Activated naive CD8-positive, alpha-beta T cell treated with anti-CD3 and anti-CD28 coated beads, Interleukin-2, amount 10 ng/mL, durations not matched to agents 7 days and 5 days (primary cell): ENCODE measurements around the gene FASTKD3. TPM values are rescaled to one million over a fixed set of nuclear protein-coding genes. Genes with fewer than 3 reads are reported as not detected.
A peak's percentile ranks its signal among the peaks of the same experiment; 100 is the strongest.
"Not testable (repeated sequence)": the region's sequence is repeated elsewhere in the genome, so short reads cannot be mapped to it uniquely, and the experiment has no call there.

Experiments
- ATAC-seq: fragments of 150-1000 bp; cut with Tn5 transposase; one replicate; pipeline ENCODE4 v1.10.0; 2021; ENCODE audit warnings: low read depth, moderate library complexity
- POLR2A ChIA-PET: fragments of 350-600 bp; sonication (Branson Sonifier 250); formaldehyde crosslinking; loops from one replicate; lab custom pipeline; 2021; ENCODE audit warnings: antibody characterized with exemption; lab: Charles Lee
- DNase-seq: peaks from one replicate; pipeline ENCODE4 v3.0.0; 2021
- H3K27ac Mint-ChIP-seq: one replicate; pipeline ENCODE4 v1.8.0; 2022; ENCODE audit warnings: mild to moderate bottlenecking, mixed read lengths
- H3K27me3 Mint-ChIP-seq: one replicate; pipeline ENCODE4 v1.8.0; 2022; ENCODE audit warnings: mild to moderate bottlenecking, moderate library complexity, mixed read lengths
- H3K36me3 Mint-ChIP-seq: one replicate; pipeline ENCODE4 v1.8.0; 2021; ENCODE audit warnings: mild to moderate bottlenecking, mixed read lengths
- H3K4me1 Mint-ChIP-seq: one replicate; pipeline ENCODE4 v1.8.0; 2021; ENCODE audit warnings: mixed read lengths
- H3K4me3 Mint-ChIP-seq: one replicate; pipeline ENCODE4 v1.8.0; 2022; ENCODE audit warnings: mild to moderate bottlenecking, moderate library complexity, mixed read lengths
- H3K9me3 Mint-ChIP-seq: one replicate; pipeline ENCODE4 v1.8.0; 2021; ENCODE audit warnings: mixed read lengths
- total RNA-seq, 2 experiments: library from RNA; stranded (reverse); gene quantifications; one replicate each; pipeline ENCODE4 v1.2.3, GENCODE V29; 2021

The FASTKD3 gene, protein sequence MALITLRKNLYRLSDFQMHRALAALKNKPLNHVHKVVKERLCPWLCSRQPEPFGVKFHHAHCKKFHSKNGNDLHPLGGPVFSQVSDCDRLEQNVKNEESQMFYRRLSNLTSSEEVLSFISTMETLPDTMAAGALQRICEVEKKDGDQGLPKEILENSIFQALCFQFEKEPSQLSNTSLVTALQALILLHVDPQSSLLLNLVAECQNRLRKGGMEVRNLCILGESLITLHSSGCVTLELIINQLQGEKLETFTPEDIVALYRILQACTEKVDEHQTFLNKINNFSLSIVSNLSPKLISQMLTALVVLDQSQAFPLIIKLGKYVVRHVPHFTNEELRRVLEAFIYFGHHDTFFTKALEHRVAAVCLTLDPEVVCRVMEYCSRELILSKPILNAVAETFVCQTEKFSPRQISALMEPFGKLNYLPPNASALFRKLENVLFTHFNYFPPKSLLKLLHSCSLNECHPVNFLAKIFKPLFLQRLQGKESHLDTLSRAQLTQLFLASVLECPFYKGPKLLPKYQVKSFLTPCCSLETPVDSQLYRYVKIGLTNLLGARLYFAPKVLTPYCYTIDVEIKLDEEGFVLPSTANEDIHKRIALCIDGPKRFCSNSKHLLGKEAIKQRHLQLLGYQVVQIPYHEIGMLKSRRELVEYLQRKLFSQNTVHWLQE
- 10 to 100 TPM; 11.9 to 14.8 TPM for total RNA-seq

DNA sequence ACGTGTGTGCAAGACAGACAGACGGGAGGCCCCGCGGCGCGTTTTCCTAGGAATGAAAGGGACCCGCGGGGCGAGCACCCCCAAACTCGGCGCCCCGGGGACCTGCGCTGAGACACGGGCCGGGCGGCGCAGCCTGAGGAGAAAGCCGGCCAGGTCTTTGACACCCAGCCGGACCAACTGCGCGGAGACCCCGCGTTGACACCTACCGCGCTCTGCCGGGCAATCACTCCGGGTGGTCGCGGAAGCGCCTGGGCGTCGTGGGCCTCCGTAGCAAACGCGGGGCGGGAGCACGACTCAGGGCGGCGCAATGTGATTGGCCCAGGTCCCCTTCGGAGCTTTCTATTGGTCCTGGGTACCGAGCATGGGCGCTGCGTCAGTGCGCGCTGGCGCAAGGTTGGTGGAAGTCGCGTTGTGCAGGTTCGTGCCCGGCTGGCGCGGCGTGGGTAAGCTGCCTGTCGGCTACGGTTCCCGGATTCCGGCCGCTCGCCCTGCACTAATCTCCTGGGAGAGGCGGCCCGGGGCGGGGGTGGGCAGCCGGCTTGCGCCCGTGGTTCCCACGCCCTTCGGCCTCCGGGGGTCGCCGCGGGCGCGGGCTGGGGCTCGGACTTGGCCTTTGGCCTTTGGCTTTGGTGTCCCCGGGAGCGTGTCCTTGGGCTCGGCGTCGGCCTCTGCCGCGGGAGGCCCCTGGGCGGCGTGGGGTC lies at the start of gene FASTKD3, which contains the start of gene MTRR:
Gene FASTKD3, minus strand, starts transcription at position 259 of the 701 bp plus-strand sequence. CDS start 948 bp downstream, outside the sequence.
Gene MTRR, plus strand, starts transcription at position 376 of the 701 bp plus-strand sequence. CDS start 1,647 bp downstream, outside the sequence.
- peak within 1 kb of the TSS; percentile 92 for H3K4me3 Mint-ChIP-seq
- peaks cover 57% of the 10 kb centered on the region for H3K4me1 Mint-ChIP-seq
- POLR2A ChIA-PET, result interaction anchor here (1.0 to 1.8 kb wide), 7 partner anchors 9 to 19 kb away, joined by 3 to 11 read pairs (median 3); no protein-coding TSS in a partner anchor
- H3K36me3 Mint-ChIP-seq, result peaks cover 24% of the 10 kb centered on the region
- H3K9me3 Mint-ChIP-seq, result no peaks in the 10 kb centered on the region
- H3K27ac Mint-ChIP-seq, result peak within 1 kb of the TSS; percentile 82
- DNase-seq, result peak; percentile 89
- no peaks in the 10 kb centered on the region for H3K27me3 Mint-ChIP-seq
- peak; percentile 100 for ATAC-seq

DNA sequence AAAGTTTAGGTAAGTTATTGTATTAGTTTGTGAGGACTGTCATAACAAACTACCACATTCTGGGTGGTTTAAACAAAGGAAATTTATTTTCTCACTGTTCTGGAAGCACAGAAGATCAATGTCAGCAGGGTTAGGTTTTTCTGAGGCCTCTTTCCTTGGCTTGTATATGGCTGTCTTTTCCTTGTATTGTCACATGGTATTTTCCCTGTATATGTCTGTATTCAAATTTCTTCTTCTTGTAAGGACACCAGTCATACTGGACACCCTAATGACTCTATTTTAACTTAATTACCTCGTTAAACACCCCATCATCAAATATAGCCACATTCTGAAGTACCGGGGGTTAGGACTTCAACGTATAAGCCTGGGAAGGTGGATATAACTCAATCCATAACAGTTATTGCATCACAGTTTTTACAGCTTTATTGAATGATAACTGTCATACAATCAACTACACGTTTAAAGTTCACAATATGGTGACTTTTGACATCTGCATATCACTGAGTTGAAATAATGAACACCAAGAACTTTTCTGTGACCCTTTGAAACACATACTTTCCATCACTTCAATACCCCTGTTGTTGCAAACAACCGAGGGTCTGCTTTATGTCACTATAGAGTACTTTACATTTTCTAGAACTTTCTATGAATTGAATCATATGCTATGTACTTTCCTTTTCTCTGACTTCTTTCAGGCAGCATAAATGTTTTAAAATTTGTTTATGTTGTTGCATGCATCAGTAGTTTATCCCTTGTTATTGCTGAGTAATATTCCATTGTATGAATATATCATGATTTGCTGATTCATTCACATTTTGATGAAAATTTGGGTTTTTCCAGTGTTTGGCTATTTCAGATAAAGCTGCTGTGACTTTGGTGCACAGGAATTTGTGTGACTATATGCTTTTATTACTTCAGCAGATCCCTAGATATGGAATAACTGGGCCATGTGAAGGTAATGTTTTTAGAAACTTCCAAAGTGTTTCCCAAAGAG lies 48.6 kb upstream of the FASTKD3 start:
- ATAC-seq, result no peak
- Mint-ChIP-seq H3K27ac (no peak overlapping the region), H3K9me3 (peaks cover 8% of the 10 kb centered on the region), H3K4me3 (no peak overlapping the region), H3K4me1 (no peaks in the 10 kb centered on the region), H3K27me3 (peaks cover 12% of the 10 kb centered on the region), H3K36me3 (peaks cover 3% of the 10 kb centered on the region)
- POLR2A ChIA-PET, result no interaction called here
- no peak for DNase-seq

- POLR2A ChIA-PET, result no interaction called here
- H3K4me1 Mint-ChIP-seq, result no peaks in the 10 kb centered on the region
- peaks cover 7% of the 10 kb centered on the region for H3K36me3 Mint-ChIP-seq
- no peak overlapping the region for H3K4me3 Mint-ChIP-seq
- H3K27ac Mint-ChIP-seq, result no peak overlapping the region
- ATAC-seq (no peak), DNase-seq (no peak)
- peaks cover 7% of the 10 kb centered on the region for H3K27me3 Mint-ChIP-seq
- H3K9me3 Mint-ChIP-seq, result peaks cover 10% of the 10 kb centered on the region
These were observed 47.5 kb upstream of the FASTKD3 start for GRCh38 chr5:7916171-7916804.

DNA sequence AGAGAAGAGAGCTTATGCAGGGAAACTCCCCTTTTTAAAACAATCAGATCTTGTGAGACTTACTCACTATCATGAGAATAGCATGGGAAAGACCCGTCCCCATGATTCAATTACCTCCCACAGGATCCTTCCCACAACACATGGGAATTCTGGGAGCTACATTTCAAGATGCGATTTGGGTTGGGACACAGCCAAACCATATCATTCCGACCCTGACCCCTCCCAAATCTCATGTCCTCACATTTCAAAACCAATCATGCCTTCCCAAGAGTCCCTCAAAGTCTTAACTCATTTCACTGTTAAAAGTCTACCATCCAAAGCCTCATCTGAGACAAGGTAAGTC lies 42.6 kb upstream of the FASTKD3 start:
- Mint-ChIP-seq H3K9me3 (peaks cover 24% of the 10 kb centered on the region), H3K36me3 (peaks cover 44% of the 10 kb centered on the region)
- DNase-seq, ATAC-seq, H3K4me1 Mint-ChIP-seq, H3K27me3 Mint-ChIP-seq, POLR2A ChIA-PET, H3K4me3 Mint-ChIP-seq, H3K27ac Mint-ChIP-seq: not testable (repeated sequence)

- no peak for ATAC-seq
These were observed 42.1 kb upstream of the FASTKD3 start for GRCh38 chr5:7910738-7911428.

GRCh38 chr5:7908317-7908716 lies 39.5 kb upstream of the FASTKD3 start:
- Mint-ChIP-seq H3K4me1 (no peaks in the 10 kb centered on the region), H3K9me3 (peaks cover 21% of the 10 kb centered on the region)

More at GRCh38 chr5:7910738-7911428, 42.1 kb upstream of the FASTKD3 start:
- no peak overlapping the region for H3K4me3 Mint-ChIP-seq
- no peak overlapping the region for H3K27ac Mint-ChIP-seq
- H3K9me3 Mint-ChIP-seq, result peaks cover 24% of the 10 kb centered on the region
- POLR2A ChIA-PET, result no interaction called here
- H3K36me3 Mint-ChIP-seq, result peaks cover 46% of the 10 kb centered on the region
- DNase-seq, result no peak
- H3K27me3 Mint-ChIP-seq, result peaks cover 3% of the 10 kb centered on the region
- no peaks in the 10 kb centered on the region for H3K4me1 Mint-ChIP-seq

GRCh38 chr5:7907612-7908011 lies 38.8 kb upstream of the FASTKD3 start:
- H3K9me3 Mint-ChIP-seq, result peaks cover 18% of the 10 kb centered on the region
- H3K4me1 Mint-ChIP-seq, result no peaks in the 10 kb centered on the region
- H3K27me3 Mint-ChIP-seq, result no peaks in the 10 kb centered on the region
- no peak overlapping the region for H3K4me3 Mint-ChIP-seq
- POLR2A ChIA-PET, result no interaction called here
- peaks cover 69% of the 10 kb centered on the region for H3K36me3 Mint-ChIP-seq
- DNase-seq (no peak), ATAC-seq (no peak)
- no peak overlapping the region for H3K27ac Mint-ChIP-seq

More at GRCh38 chr5:7908317-7908716, 39.5 kb upstream of the FASTKD3 start:
- no peak for DNase-seq
- no peaks in the 10 kb centered on the region for H3K27me3 Mint-ChIP-seq
- POLR2A ChIA-PET, result no interaction called here
- no peak overlapping the region for H3K27ac Mint-ChIP-seq
- H3K4me3 Mint-ChIP-seq, result no peak overlapping the region
- ATAC-seq, result no peak
- H3K36me3 Mint-ChIP-seq, result peaks cover 66% of the 10 kb centered on the region

- ATAC-seq (no peak), DNase-seq (no peak)
- no peak overlapping the region for H3K4me3 Mint-ChIP-seq
- H3K9me3 Mint-ChIP-seq, result peaks cover 11% of the 10 kb centered on the region
- no peak overlapping the region for H3K27ac Mint-ChIP-seq
- POLR2A ChIA-PET, result no interaction called here
- peaks cover 66% of the 10 kb centered on the region for H3K36me3 Mint-ChIP-seq
- no peaks in the 10 kb centered on the region for H3K27me3 Mint-ChIP-seq
- no peaks in the 10 kb centered on the region for H3K4me1 Mint-ChIP-seq
These were observed 35.3 kb upstream of the FASTKD3 start for GRCh38 chr5:7904170-7904569.

DNA sequence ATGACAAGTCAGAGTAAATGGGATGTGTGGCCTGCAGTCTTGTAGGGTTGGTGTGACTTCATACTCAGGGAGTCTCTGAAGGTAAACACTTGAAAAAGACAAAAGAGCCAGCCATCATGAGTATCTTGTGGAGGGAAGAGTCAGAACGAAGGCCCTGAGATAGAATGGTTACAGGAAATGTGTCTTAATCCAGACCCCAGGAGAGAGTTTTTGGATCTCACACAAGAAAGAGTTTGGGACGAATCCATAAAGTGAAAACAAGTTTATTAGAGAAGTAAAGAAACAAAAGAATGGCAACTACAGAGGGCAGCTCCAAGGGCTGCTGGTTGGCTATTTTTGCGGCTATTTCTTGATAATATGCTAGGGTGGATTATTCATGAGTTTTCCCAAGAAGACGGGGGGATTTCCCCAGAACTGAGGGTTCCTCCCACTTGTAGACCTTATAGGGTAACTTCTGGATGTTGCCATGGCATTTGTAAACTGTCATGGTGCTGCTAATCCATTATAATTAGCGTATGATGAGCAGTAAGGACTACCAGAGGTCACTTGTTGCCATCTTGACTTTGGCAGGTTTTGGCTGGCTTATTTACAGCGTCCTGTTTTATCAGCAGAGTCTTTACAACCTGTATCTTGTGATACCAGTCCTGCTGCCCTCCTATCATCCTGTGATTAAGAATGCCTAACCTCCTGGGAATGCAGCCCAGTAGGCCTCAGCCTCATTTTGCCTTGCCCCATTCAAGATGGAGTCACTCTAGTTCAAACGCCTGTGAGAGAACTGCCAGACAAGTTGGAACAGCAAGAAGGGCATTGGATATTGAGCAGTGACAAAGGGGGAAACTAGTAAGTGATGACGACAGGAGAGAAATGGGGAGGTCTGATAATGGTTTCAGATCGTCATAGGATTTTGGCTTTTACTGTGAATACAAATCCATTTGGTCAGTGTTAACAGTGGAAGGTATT lies 34.1 kb upstream of the FASTKD3 start:
- Mint-ChIP-seq H3K4me3 (no peak overlapping the region), H3K9me3 (peaks cover 6% of the 10 kb centered on the region), H3K27ac (no peak overlapping the region), H3K4me1 (no peaks in the 10 kb centered on the region), H3K27me3 (no peaks in the 10 kb centered on the region), H3K36me3 (peaks cover 62% of the 10 kb centered on the region)
- ATAC-seq, result no peak
- POLR2A ChIA-PET, result no interaction called here
- no peak for DNase-seq

DNA sequence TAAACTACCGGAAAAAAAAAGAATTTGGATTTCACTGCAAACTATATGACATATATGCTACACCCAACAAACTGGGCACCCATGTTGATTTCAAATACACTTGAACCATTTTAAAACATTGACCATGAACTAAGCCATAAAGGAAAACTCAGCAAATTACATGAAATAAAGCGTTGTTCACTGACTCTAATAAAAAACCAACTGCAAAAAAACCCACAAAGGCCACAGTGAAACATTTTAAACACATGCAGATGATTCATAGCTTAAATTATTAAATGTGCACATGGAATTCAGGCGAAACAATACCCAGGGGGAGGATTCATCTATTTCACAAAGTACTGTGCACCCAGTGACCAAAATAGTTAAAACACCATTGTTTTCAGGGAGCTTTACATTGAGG lies 33.4 kb upstream of the FASTKD3 start:
- peaks cover 58% of the 10 kb centered on the region for H3K36me3 Mint-ChIP-seq
- no peak overlapping the region for H3K27ac Mint-ChIP-seq
- DNase-seq (no peak), ATAC-seq (no peak)
- POLR2A ChIA-PET, result no interaction called here
- no peaks in the 10 kb centered on the region for H3K27me3 Mint-ChIP-seq
- H3K4me1 Mint-ChIP-seq, result no peaks in the 10 kb centered on the region
- peaks cover 3% of the 10 kb centered on the region for H3K9me3 Mint-ChIP-seq
- H3K4me3 Mint-ChIP-seq, result no peak overlapping the region

DNA sequence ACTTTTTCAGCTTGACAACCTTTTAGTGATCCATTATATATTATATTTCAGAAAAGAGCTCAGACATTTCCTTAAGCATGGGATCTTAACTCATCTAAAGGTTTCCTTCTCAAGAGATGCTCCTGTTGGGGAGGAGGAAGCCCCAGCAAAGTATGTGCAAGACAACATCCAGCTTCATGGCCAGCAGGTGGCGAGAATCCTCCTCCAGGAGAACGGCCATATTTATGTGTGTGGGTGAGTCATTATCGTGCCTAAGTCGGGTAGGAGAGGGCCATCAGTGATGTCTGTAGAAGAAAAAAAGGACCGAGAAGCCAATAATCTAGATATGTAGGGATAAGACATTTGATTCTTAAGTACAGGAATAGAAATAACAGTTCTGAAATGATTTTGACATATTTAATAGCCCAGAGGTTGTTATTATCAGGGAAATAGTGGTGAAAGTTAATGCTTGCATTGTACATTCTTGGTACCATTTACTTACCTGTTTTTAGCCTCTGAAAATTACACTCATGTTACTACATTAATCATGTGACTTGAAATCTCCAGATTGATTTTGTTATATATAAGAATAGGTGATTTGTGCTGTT lies 28.3 kb upstream of the FASTKD3 start:
- H3K36me3 Mint-ChIP-seq, result peaks cover 51% of the 10 kb centered on the region
- H3K4me3 Mint-ChIP-seq, result no peak overlapping the region
- peaks cover 8% of the 10 kb centered on the region for H3K4me1 Mint-ChIP-seq
- no peaks in the 10 kb centered on the region for H3K27me3 Mint-ChIP-seq
- DNase-seq (no peak), ATAC-seq (no peak)
- no peaks in the 10 kb centered on the region for H3K9me3 Mint-ChIP-seq
- POLR2A ChIA-PET, result no interaction called here
- H3K27ac Mint-ChIP-seq, result no peak overlapping the region
